Suppressor macrophage (primary cell): ENCODE data around the gene KIAA1549.
"Not testable (repeated sequence)": the region's sequence is repeated elsewhere in the genome, so short reads cannot be mapped to it uniquely, and the experiment has no call there.

ENCODE experiments used
- DNase-seq, 4 experiments: peaks; one replicate each; pipeline ENCODE4 v3.0.0-alpha.2; 2020 to 2022

The KIAA1549 gene

DNA sequence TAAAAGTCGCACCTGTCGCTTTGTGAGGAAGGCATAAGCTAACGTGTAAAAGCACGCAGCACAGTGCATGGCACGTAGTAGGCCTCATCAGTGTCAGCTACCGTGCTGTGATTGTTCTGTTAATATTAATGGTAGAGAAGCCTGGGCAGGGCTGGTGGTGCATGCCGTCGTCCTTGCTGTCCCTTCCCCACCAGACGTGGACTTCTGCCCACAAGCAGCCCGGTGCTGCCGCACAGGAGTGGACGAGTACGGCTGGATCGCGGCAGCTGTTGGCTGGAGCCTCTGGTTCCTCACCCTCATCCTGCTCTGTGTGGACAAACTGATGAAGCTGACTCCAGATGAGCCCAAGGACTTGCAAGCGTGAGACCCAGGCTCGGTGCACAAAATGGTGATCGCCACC is 178.5 kb downstream of the KIAA1549 start:
- DNase-seq, result no peak

DNA sequence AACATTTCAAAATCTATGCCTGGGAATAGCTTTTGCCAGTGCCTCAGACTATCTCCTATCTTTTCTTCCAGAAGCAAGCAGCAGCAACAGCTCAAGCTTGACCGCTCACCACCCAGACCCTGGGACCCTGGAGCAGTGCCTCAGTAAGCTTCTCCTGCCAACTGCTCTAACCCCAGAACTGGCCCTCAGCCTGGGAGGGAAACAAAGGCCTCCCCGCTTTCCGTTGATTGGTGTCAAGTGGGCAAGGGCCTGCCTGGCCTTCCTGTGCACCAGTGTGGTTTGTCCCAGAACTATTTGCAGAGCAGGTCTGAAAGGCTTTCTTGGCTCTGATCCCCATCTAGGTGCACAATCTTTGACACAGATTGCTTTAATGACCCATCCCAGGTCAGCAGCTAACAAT is 179.9 kb downstream of the KIAA1549 start:
- DNase-seq, result no peak

DNA sequence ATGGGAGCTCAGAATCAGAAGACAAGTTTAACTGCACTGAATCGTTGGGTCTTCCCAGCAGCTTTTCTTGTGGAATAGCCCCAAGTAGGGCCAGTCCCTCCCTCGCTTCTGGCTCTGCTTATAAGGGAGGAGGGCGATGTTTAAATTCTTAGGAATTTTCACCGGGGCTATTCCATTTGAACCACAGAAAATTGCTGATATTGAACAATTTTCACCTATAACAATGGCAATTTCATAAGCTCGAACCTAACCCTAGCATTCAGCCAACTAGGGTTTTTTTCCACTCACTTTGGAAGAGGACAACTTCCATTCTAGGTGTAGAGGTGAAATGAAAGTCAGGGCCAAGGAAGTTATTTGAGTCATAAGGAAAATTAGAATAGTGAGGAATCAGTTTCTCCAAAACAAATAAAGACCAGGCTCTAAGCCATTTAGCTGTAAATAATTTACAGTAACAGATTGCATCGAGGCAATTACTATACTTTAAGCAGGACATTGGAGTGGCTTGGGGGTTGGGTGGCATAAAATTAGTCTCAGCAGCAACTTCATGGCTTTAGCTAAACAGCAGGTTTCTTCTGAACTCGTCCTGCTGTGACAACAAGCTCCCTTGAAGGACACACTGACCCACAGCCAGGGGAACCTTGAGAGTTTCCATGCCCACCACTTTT is 181.7 kb downstream of the KIAA1549 start:
- DNase-seq, result no peak

DNA sequence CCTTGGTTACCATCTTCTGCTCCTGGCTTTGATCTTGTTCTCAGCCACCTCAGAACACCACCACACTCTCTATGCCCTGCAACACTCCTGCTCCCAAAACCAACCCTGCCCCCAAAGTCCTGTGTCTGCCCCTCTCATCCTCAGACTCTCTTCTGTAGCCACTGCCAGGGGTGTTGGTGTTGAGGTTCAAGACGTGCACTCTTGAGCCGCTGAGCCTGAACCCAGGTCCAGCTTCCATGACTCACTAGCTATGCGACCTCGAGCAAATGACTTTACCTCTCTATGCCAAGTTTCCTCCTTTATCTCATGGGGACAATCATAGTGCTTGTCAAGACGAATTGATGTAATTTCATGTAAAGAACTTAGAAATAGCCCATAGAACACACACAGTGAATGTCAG is 182.4 kb downstream of the KIAA1549 start:
- DNase-seq, result no peak

DNA sequence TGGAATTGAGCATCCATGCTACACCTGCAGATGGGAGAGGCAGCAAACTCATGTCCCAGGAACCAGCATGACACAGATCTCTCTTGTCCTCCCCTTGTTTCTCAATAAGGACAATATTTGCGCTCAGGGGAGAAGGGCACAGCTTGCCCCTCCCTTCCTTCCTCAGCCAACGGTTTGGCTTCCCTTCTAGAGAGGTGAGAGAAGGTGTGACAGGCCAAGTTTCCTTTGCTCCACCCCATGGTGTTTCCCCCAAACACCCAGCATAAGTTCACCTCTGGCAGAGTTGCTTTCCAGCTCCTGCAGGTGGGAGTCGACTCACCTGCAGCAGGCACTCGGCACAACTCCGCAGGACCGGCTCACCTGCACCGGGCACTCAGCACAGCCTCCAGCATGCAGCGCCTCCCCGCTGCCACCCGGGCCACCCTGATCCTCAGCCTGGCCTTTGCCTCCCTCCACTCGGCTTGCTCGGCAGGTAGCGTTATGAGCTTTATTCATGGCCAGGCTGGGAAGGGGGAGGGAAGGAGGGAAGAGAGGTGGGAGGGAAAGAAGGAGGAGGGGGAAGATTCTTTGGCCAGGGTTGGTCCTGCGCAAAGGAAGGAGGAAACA is 183.4 kb downstream of the KIAA1549 start, which contains the start of the genes ATP6V0A4 and TMEM213:
TSS of gene ATP6V0A4 (minus strand) at position 482 of the 606 bp plus-strand sequence. CDS start 26,949 bp downstream, outside the sequence.
TSS of gene TMEM213 (plus strand) at position 280 of the 606 bp plus-strand sequence. CDS start at position 391, 111 bp downstream.
- no peak for DNase-seq

DNA sequence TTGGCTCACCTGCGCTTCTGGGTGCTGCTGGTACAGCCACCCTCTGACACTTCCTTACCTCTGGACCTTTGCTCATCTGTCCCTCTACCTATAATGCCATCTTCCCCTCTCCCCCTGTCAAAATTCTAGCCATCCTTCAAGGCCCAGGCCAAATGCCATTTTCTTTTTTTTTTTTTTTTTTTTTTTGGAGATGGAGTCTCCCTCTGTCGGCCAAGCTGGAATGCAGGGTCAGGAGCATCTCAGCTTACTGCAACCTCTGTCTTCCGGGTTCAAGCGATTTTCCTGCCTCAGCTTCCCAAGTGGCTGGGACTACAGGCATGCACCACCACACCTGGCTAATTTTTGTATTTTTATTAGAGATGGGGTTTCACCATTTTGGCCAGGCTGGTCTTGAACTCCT is 184.1 kb downstream of the KIAA1549 start:
- DNase-seq, result not testable (repeated sequence)

DNA sequence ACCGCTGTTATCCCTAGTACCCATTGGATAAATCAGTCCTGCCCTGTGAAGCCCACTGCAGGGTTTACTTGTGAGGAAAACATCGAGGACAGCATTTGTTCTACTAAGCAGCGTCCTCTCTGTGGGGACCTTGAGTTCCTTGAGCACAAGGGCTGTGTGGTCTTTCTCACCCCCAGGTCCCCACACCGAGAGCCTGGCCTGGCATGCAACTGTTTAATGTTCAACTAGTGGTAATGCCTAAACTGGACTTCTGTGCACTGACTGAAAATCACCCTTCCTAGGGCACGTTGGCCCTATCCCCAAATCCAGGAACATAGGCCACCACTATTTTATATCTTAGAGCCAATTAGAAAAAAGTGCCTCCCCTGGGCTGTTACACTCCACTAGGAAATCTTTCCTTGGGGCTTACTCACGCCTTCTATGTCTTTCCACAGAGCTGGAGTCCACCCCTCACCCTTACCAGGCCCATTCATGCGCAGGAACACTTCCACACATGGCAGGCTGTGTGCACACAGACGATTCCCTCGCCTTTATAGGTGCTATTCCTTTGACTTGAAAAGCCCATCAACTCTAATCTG is 185.1 kb downstream of the KIAA1549 start:
- DNase-seq, result no peak

DNA sequence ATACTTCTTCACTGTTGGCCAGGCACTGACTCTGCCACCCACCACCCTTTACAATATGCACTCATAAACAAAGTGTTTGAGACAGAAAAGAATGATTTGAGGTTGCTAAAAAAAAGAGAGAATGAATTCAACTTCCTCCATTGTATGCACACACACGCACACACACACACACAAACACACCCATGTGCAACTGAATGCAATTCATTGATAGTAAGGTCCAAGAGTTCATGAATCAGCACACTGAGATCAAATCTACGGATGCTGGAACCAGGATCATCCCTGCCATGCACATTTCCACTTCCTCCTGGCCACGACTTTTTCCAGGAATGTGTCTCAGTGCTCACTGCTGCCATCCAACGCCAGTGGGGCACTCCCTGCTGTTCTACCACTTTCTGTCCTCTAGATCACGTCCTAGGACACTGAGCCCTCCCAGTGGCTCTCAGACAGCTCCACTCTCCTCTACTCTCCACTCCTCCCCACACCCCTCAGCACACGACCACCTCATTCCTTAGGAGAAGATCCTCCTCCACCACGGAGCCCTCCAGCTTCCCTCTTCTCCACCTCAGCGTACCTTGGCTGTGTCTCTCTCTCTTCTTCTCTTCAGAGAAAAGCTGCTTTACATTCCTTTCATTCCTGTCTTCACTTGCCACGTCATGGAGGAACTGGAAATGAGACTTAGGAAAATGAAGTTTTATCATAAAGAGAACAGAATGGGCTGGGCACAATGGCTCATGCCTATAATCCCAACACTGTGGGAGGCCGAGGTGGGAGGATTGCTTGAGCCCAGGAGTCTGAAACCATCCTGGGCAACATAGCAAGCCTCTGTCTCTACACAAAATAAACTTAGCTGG is 195.4 kb downstream of the KIAA1549 start:
- DNase-seq, result no peak

DNA sequence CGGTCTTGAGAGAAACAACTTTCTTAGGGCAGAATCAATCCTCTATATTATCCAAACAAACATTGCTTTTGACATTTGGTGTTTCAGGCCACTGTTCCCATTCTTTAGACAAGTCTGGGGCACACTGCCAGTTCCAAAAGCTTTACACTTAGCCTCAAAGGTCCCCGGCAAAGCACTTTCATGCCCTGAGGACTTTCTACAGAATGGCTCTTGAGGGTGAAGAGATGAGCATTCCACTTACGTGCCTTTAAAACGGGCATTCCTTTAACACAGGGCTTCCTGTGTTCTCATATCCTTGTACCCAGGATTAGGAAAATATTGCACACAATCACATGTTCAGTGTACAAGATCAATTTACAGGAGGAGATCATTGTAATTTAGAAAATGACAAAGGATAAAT is 196.5 kb downstream of the KIAA1549 start:
- no peak for DNase-seq
